Spleen (tissue), 7 donors: ENCODE data around the gene TRIM72.

Experiments
- CTCF ChIP-seq, 11 experiments: fragments of 200-600 bp in 7 of 11; fragments of 450-650 bp in 4 of 11; sonication (generic) in 4 of 11; IDR thresholded peaks in 8 of 11; conservative IDR thresholded peaks in 3 of 11; 1 replicate in 7 of 11; 2 replicates in 4 of 11; pipeline versions ENCODE4 v1.4.0 to v1.8.0; 2016 to 2021; ENCODE audit warnings: antibody characterized with exemption in 11 of 11, inconsistent platforms in 4 of 11, mild to moderate bottlenecking in 1 of 11
- POLR2A ChIP-seq, 3 donors: fragments of 450-650 bp; IDR thresholded peaks; one replicate each; pipeline ENCODE4 v1.5.1; 2017; ENCODE audit warnings: antibody characterized with exemption in 3 of 3, mild to moderate bottlenecking in 1 of 3
- POLR2AphosphoS5 ChIP-seq, 3 donors: sonication (generic); formaldehyde crosslinking; IDR thresholded peaks; one replicate each; pipeline ENCODE4 v1.5.1; 2017; ENCODE audit warnings: antibody characterized with exemption in 3 of 3
- donor health status: DM: no; HTN: no; CAD: no; lungs with moderate emphysema.
- donor health status: DM: no; HTN: no; CAD: no.
- donor health status: DM: no; HTN: no; CAD: no.

GRCh38 chr16:31215287-31216162 lies 1.6 kb downstream of the TRIM72 start:
- no peak for TF ChIP-seq POLR2A (IDR thresholded peaks at IDR 0.05)
- no peak for TF ChIP-seq CTCF (IDR thresholded peaks at IDR 0.05 in 8 of 11, conservative IDR thresholded peaks at IDR 0.05 in 3 of 11)
- peak in 2 of 3 donors; percentile 66 to 79 for TF ChIP-seq POLR2AphosphoS5 (IDR thresholded peaks at IDR 0.05)
